IMR-90 (cell line): ENCODE results near the gene RERE. TPM values are rescaled to one million over a fixed set of nuclear protein-coding genes. Genes with fewer than 3 reads are reported as not detected.

Source experiments
- ATAC-seq: fragments of 200-7000 bp; cut with Tn5 transposase; 2 replicates; pipeline ENCODE4 v1.9.1; 2020; ENCODE audit warnings: low read depth, mild to moderate bottlenecking, moderate library complexity
- BruUV-seq: library from RNA; stranded (reverse); fragments of 400-500 nt; replicated peaks from 2 replicates; lab custom pipeline; 2021; lab: Mats Ljungman, UMichigan
- CTCF ChIA-PET: fragments of 300-600 bp; formaldehyde crosslinking; extraction: SDS; loops from one replicate; lab custom pipeline; 2021; ENCODE audit warnings: antibody characterized with exemption; lab: Yijun Ruan, JAX
- POLR2A ChIA-PET: fragments of 300-600 bp; sonication (Branson Sonifier 250); formaldehyde crosslinking; loops from one replicate; lab custom pipeline; 2022; ENCODE audit warnings: antibody characterized with exemption; ENCODE audit not compliant: unreplicated experiment; lab: Charles Lee
- DNase-seq: peaks from one replicate; pipeline ENCODE4 v3.0.0; 2013
- H2AFZ ChIP-seq: replicated peaks from 2 replicates; pipeline ENCODE3; 2013; ENCODE audit warnings: low read length, mild to moderate bottlenecking; ENCODE audit not compliant: poor library complexity
- H2AK5ac ChIP-seq: 2 replicates; pipeline ENCODE4 v1.6.1; 2013; ENCODE audit warnings: low read depth, low read length, inconsistent platforms
- H2AK9ac ChIP-seq: replicated peaks from 2 replicates; pipeline ENCODE3; 2013; ENCODE audit warnings: mild to moderate bottlenecking, low read depth, low read length, moderate library complexity; ENCODE audit not compliant: poor library complexity
- H2BK120ac ChIP-seq: 2 replicates; pipeline ENCODE4 v1.6.1; 2013; ENCODE audit warnings: low read depth, low read length, inconsistent platforms
- H2BK15ac ChIP-seq: 3 replicates; pipeline ENCODE4 v1.6.1; 2013; ENCODE audit warnings: low read depth, low read length, inconsistent platforms
- H2BK20ac ChIP-seq: 2 replicates; pipeline ENCODE4 v1.6.1; 2013; ENCODE audit warnings: low read depth, mild to moderate bottlenecking, inconsistent platforms, low read length, moderate library complexity
- H2BK5ac ChIP-seq: 2 replicates; pipeline ENCODE4 v1.6.1; 2013; ENCODE audit warnings: mild to moderate bottlenecking, low read depth, low read length, inconsistent platforms; ENCODE audit not compliant: poor library complexity, severe bottlenecking
- H3K14ac ChIP-seq: replicated peaks from 2 replicates; pipeline ENCODE4 v1.6.1; 2013; ENCODE audit warnings: low read depth, low read length, inconsistent platforms
- H3K18ac ChIP-seq: 2 replicates; pipeline ENCODE4 v1.6.1; 2013; ENCODE audit warnings: low read depth, low read length, control low read depth
- H3K23ac ChIP-seq: 2 replicates; pipeline ENCODE4 v1.6.1; 2013; ENCODE audit warnings: low read depth, low read length, inconsistent platforms
- H3K27ac ChIP-seq: 2 replicates; pipeline ENCODE4 v1.5.1; 2013; ENCODE audit warnings: mild to moderate bottlenecking, control low read depth, low read length; ENCODE audit not compliant: insufficient read depth
- H3K27me3 ChIP-seq: 2 replicates; pipeline ENCODE4 v1.6.1; 2013; ENCODE audit warnings: low read length; ENCODE audit not compliant: control insufficient read depth, insufficient read depth
- H3K36me3 ChIP-seq: 2 replicates; pipeline ENCODE4 v1.6.1; 2013; ENCODE audit warnings: low read length, mixed read lengths; ENCODE audit not compliant: control insufficient read depth, insufficient read depth
- H3K4ac ChIP-seq: 2 replicates; pipeline ENCODE4 v1.6.1; 2013; ENCODE audit warnings: low read depth, low read length, inconsistent platforms
- H3K4me1 ChIP-seq: 2 replicates; pipeline ENCODE4 v1.6.1; 2013; ENCODE audit warnings: low read length, mixed read lengths; ENCODE audit not compliant: control insufficient read depth, insufficient read depth
- H3K4me2 ChIP-seq: 2 replicates; pipeline ENCODE4 v1.6.1; 2013; ENCODE audit warnings: low read depth, mild to moderate bottlenecking, control low read depth, low read length, moderate library complexity
- H3K4me3 ChIP-seq: 2 replicates; pipeline ENCODE4 v1.5.1; 2013; ENCODE audit warnings: low read depth, mild to moderate bottlenecking, control low read depth, low read length, moderate library complexity; ENCODE audit not compliant: insufficient read depth
- H3K56ac ChIP-seq: 2 replicates; pipeline ENCODE4 v1.6.1; 2013; ENCODE audit warnings: low read length, inconsistent platforms; ENCODE audit not compliant: insufficient read depth; ENCODE audit errors: extremely low read depth
- H3K79me1 ChIP-seq, 2 experiments: 2 replicates each; pipeline ENCODE4 v1.6.1; 2013; ENCODE audit warnings: low read length in 2 of 2, inconsistent platforms in 1 of 2, low read depth in 1 of 2
- H3K9ac ChIP-seq: 2 replicates; pipeline ENCODE4 v1.6.1; 2013; ENCODE audit warnings: low read depth, low read length, control low read depth
- H3K9me1 ChIP-seq: 2 replicates; pipeline ENCODE4 v1.6.1; 2013; ENCODE audit warnings: low read length, inconsistent platforms; ENCODE audit not compliant: insufficient read depth
- H3K9me3 ChIP-seq: 2 replicates; pipeline ENCODE4 v1.6.1; 2013; ENCODE audit warnings: low read length; ENCODE audit not compliant: control insufficient read depth, insufficient read depth
- H4K20me1 ChIP-seq: 2 replicates; pipeline ENCODE4 v1.6.1; 2013; ENCODE audit warnings: low read length, inconsistent platforms; ENCODE audit not compliant: insufficient read depth
- H4K5ac ChIP-seq: 2 replicates; pipeline ENCODE4 v1.6.1; 2013; ENCODE audit warnings: mild to moderate bottlenecking, low read depth, low read length, control low read depth
- H4K8ac ChIP-seq, 2 experiments: 2 replicates each; pipeline ENCODE4 v1.6.1; 2013; ENCODE audit warnings: low read depth in 2 of 2, low read length in 2 of 2, control low read depth in 1 of 2, inconsistent platforms in 1 of 2
- H4K91ac ChIP-seq: 2 replicates; pipeline ENCODE4 v1.6.1; 2013; ENCODE audit warnings: low read depth, low read length, inconsistent platforms; ENCODE audit not compliant: insufficient read depth
- CHD1 ChIP-seq: IDR thresholded peaks from 2 replicates; pipeline ENCODE4 v1.6.1; 2012; ENCODE audit warnings: low read depth, low read length, improper control_type of control experiment
- RCOR1 ChIP-seq: IDR thresholded peaks from 2 replicates; pipeline ENCODE4 v1.6.1; 2012; ENCODE audit warnings: mild to moderate bottlenecking, low read length, improper control_type of control experiment; ENCODE audit not compliant: insufficient replicate concordance
- WGBS, 2 experiments: methylation state at CpG; one replicate each; pipeline versions ENCODE4 v1.1.5 to v1.1.7; 2013; ENCODE audit warnings: missing lambda C conversion rate in 2 of 2; ENCODE audit not compliant: insufficient read length in 1 of 2; ENCODE audit errors: extremely low coverage in 2 of 2; 5-methylcytosine and 5-hydroxymethylcytosine counted together
- dilution Hi-C: fragments of 300-500 bp; cut with HindIII; formaldehyde crosslinking; loops from one replicate; pipeline ENCODE4 v1.14.3; 2018; ENCODE audit warnings: low sequenced_read_pairs; ENCODE audit not compliant: unreplicated experiment
- in situ Hi-C: fragments of 300-500 bp; cut with MboI; formaldehyde crosslinking; loops from 3 replicates; pipeline ENCODE4 v1.14.3; 2019; ENCODE audit warnings: low sequenced_read_pairs, inconsistent platforms, mixed read lengths
- intact Hi-C: fragments of 100-400 bp; cut with micrococcal nuclease; formaldehyde crosslinking; loops from 2 replicates; pipeline ENCODE4 v1.10.0; 2022
- polyA plus RNA-seq, 3 experiments: library from polyadenylated mRNA; depleted of rRNA; stranded (reverse); fragments of >200 nt; gene quantifications; 2 replicates each; pipeline ENCODE4 v1.2.3, GENCODE V29; 2012; ENCODE audit warnings: low replicate concordance in 1 of 3
- total RNA-seq: library from RNA; depleted of rRNA; stranded (reverse); fragments of >200 nt; gene quantifications from 2 replicates; pipeline ENCODE4 v1.2.3, GENCODE V29; 2012
- TF ChIP-seq, protein P1 (sequence below): conservative IDR thresholded peaks from 2 replicates; pipeline ENCODE4 v1.5.1; 2012; ENCODE audit warnings: mild to moderate bottlenecking, low read depth, low read length, improper control_type of control experiment

The RERE gene
- total and polyA plus RNA-seq, 2 of the 4 experiments (the other 2 are of a cell fraction): 11.5 to 25.1 TPM

DNA sequence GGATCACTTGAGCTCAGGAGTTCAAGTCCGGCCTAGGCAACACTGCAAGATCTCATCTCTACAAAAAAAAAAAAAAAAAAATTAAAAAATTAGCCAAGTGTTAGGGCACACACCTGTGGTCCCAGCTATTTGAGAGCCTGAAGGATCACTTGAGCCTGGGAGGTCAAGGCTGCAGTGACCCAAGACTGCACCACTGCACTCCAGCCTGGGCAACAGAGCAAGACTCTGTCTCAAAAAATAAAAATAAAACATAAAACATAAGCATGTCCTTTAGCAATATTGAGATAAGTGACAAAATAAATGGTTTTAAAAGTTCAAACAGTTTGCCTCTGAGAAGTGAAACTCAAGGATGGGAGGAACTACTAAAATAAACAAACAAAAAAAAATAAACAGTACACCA, 101.2 kb downstream of the RERE start:
- intact Hi-C loops: no loop called here
- in situ Hi-C loops: loop anchor here (25.0 kb wide), 1 partner anchor 729 kb away; no protein-coding TSS in a partner anchor
- WGBS, 2 experiments: no CpG with 5 or more reads among the region's 1 CpG

More for the DNA sequence above, 101.2 kb downstream of the RERE start:
- Histone ChIP-seq H3K27me3 (no peaks in the 10 kb centered on the region), H2BK120ac (peak overlapping the region; percentile 80; the same call in 1 of the 2 replicates), H3K9ac (no peak overlapping the region), H2BK15ac (no peak overlapping the region; the same call in 2 of the 3 replicates), H4K5ac (no peak overlapping the region), H3K18ac (peak overlapping the region; percentile 17; the same call in 1 of the 2 replicates), H3K14ac (peak overlapping the region; percentile 41; the same call in 1 of the 2 replicates), H3K4me1 (peaks cover 16% of the 10 kb centered on the region), H3K4me2 (no peak overlapping the region), H2AFZ (no peak overlapping the region), H3K56ac (no peak overlapping the region), H2AK9ac (no peak overlapping the region), H2AK5ac (peak overlapping the region; percentile 94), H3K79me1 (peaks cover 21 to 43% of the 10 kb centered on the region in 2 experiments), H3K23ac (0 out of 2 replicates have a peak overlapping the region, but pooled peaks have one; percentile 4), H4K91ac (no peak overlapping the region), H2BK20ac (0 out of 2 replicates have a peak overlapping the region, but pooled peaks have one; percentile 66), H4K8ac (no peak overlapping the region), H3K36me3 (no peaks in the 10 kb centered on the region), H3K9me1 (peaks cover 3% of the 10 kb centered on the region; the same call in 1 of the 2 replicates), H3K4me3 (no peak overlapping the region), H4K20me1 (peaks cover 7% of the 10 kb centered on the region; the same call in 1 of the 2 replicates), H2BK5ac (no peak overlapping the region), H3K27ac (no peak overlapping the region), H3K4ac (peak overlapping the region; percentile 59; the same call in 1 of the 2 replicates), H3K9me3 (no peaks in the 10 kb centered on the region)
- dilution Hi-C loops: no loop called here
- ATAC-seq (no peak), DNase-seq (no peak)
- TF ChIP-seq RCOR1 (no peak), CHD1 (no peak)
- TF ChIP-seq, protein P1, sequence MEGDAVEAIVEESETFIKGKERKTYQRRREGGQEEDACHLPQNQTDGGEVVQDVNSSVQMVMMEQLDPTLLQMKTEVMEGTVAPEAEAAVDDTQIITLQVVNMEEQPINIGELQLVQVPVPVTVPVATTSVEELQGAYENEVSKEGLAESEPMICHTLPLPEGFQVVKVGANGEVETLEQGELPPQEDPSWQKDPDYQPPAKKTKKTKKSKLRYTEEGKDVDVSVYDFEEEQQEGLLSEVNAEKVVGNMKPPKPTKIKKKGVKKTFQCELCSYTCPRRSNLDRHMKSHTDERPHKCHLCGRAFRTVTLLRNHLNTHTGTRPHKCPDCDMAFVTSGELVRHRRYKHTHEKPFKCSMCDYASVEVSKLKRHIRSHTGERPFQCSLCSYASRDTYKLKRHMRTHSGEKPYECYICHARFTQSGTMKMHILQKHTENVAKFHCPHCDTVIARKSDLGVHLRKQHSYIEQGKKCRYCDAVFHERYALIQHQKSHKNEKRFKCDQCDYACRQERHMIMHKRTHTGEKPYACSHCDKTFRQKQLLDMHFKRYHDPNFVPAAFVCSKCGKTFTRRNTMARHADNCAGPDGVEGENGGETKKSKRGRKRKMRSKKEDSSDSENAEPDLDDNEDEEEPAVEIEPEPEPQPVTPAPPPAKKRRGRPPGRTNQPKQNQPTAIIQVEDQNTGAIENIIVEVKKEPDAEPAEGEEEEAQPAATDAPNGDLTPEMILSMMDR: no peak
- CTCF ChIA-PET: interaction anchor here (0.6 to 0.7 kb wide), 2 partner anchors 9 to 750 kb away, joined by 3 to 5 read pairs; no protein-coding TSS in a partner anchor
- POLR2A ChIA-PET: no interaction called here
- BruUV-seq: no TSS peak
